ENCODE data around the gene CYP3A4.
"Not testable (repeated sequence)": the region's sequence is repeated elsewhere in the genome, so short reads cannot be mapped to it uniquely, and the experiment has no call there.

CYP3A4 gene

GRCh38 chr7:99784007-99784406, at the start of gene CYP3A4:
Gene CYP3A4, minus strand, starts transcription at chr7:99784184. Its CDS starts 103 bp downstream, at chr7:99784081.
- no peak for DNase-seq

GRCh38 chr7:99833289-99833877, 49.4 kb upstream of the CYP3A4 start:
- no peak for DNase-seq

- no peak for DNase-seq
These were observed 47.6 kb upstream of the CYP3A4 start for GRCh38 chr7:99831595-99831994.

DNA sequence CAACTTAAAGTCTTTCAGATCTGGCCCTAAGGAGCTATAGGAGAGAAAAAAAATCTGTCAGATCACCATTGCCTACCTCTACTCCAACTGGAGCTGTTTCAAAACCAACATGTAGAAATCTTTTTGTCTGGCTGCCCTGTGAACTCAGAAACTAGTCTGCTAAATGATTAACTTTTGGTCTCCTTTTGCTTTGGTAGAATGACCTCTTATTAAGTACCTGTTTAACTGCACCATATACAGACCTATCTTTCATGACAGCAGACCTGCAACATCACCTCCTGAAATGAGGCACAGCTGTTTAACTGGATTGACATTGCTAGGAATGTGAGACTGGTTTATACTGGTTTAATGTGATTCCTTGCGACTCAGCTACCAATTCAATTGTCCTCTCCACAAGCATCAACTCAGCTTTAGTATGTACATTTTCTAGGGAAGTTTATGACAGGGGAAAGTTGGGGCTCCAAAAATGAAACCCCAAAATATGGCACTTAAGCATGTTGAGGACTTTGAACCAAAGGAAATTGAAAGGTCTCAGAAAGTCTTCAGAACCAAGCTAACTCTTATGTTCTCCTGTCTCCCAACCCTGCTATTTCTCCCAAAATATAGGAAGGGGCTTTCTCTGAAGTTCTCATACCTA, 45.7 kb upstream of the CYP3A4 start:
- DNase-seq = no peak

GRCh38 chr7:99828811-99829210, 44.8 kb upstream of the CYP3A4 start:
- DNase-seq = no peak

- no peak for DNase-seq
These were observed 43.2 kb upstream of the CYP3A4 start for GRCh38 chr7:99827040-99827778.

GRCh38 chr7:99825873-99826272, 41.9 kb upstream of the CYP3A4 start:
- no peak for DNase-seq

DNA sequence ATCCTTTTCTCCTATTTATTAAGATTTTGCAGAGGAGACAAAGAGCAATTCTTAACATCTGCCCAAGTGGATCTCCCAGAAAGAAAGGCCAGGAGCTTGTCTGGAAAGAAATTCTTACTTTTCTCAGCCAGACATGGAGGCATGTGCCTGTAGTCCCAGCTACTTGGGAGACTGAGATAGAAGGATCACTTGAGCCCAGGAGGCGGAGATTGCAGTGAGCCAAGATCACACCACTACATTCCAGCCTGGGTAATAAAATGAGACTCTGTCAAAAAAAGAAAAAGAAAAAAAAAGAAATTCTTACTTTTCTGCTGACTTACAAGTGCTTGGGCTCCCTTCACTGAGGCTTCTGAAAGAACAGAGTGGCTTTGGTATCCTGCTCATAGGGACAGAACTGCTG, 41.5 kb upstream of the CYP3A4 start:
- no peak for DNase-seq

- DNase-seq = no peak
These were observed 40.1 kb upstream of the CYP3A4 start for GRCh38 chr7:99824091-99824490.

- DNase-seq = no peak
These were observed 39.0 kb upstream of the CYP3A4 start for GRCh38 chr7:99822731-99823718.

DNA sequence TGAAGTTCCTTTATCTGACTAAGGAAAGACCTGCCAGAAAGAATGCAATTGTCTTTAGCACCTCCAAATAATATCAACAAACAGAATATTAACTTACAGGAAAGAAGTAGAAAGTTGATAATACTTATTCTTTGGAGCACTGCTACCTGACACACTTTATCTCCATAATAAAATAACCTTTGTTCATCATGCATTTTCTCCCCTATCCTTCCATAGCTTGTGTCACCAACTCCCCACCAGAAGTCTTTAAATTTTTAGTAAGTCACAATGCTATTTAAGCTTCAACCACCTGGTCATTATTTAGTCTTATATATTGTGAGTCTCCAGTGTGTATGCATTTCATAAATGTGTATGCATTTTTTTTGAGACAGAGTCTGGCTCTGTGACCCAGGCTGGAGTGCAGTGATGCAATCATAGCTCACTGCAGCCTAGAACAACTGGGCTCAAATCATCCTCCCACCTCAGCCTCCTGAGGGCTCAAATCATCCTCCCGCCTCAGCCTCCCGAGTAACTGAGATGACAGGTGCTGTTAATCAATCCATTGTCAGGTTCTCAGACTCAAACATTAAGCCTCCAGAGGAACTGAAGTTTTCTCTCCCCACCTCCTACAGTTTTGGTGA, 36.5 kb upstream of the CYP3A4 start:
- no peak for DNase-seq

GRCh38 chr7:99808766-99809165, 24.8 kb upstream of the CYP3A4 start:
- no peak for DNase-seq

DNA sequence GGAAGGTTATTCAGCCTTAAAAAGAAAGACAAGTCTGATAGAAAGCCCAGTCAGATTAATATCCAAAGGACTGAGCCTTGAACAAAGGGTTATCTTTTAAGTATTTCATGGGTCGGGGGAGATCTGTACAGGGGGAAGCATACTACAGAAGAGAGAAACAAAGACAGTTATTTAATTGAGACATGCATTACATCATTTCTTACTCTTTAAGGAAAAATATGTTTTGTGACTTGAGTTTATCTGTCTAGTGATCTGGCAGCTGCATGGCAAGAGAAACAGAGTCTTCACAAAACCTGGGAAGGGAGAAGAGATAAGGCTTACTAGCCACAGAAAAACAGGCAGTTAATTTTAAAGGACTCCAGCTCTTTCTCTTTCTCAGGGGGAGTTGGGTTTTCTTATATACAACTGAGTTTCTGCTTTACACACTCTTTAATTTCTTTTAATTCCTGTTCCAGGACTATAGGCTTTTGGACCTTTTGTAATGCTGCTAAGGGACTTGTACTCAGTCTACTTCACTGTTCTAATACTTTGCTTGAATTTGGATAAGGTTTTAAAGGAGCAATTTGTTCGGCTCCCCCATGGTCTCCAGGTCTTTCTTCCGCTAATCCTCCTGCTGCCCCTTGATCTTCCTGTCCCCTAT, 23.0 kb upstream of the CYP3A4 start:
- DNase-seq = no peak

DNA sequence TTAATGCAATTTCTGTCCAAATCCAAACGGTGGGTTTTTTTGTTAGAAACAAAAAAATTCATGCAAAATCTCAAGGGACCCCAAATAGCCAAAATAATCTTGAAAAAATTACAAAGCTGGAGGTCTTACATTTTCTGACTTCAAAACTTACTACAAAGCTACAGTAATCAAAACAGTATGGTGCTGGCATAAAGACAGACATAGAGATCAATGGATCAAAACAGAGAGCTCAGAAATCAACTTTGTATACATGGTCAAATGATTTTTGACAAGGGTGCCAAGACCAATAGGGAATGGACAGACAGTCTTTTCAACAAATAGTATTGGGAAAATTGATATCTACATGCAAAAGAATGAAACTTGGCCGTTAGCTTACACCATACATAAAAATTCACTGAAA, 21.7 kb upstream of the CYP3A4 start:
- DNase-seq = no peak

DNA sequence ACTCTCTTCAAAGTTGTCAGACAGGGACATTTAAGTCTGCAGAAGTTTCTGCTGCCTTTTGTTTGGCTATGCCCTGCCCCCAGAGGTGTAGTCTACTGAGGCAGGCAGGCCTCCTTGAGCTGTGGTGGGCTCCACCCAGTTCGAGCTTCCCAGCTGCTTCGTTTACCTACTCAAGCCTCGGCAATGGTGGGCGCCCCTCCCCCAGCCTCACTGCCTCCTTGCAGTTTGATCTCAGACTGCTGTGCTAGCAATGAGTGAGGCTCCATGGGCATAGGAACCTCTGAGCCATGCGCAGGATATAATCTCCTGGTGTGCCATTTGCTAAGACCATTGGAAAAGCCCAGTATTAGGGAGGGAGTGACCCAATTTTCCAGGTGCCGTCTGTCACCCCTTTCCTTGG, 19.1 kb upstream of the CYP3A4 start:
- not testable (repeated sequence) for DNase-seq

GRCh38 chr7:99801407-99801806, 17.4 kb upstream of the CYP3A4 start:
- not testable (repeated sequence) for DNase-seq

GRCh38 chr7:99798972-99799371, 15.0 kb upstream of the CYP3A4 start:
- DNase-seq = no peak

- DNase-seq = not testable (repeated sequence)
These were observed 11.9 kb upstream of the CYP3A4 start for GRCh38 chr7:99795864-99796263.

DNA sequence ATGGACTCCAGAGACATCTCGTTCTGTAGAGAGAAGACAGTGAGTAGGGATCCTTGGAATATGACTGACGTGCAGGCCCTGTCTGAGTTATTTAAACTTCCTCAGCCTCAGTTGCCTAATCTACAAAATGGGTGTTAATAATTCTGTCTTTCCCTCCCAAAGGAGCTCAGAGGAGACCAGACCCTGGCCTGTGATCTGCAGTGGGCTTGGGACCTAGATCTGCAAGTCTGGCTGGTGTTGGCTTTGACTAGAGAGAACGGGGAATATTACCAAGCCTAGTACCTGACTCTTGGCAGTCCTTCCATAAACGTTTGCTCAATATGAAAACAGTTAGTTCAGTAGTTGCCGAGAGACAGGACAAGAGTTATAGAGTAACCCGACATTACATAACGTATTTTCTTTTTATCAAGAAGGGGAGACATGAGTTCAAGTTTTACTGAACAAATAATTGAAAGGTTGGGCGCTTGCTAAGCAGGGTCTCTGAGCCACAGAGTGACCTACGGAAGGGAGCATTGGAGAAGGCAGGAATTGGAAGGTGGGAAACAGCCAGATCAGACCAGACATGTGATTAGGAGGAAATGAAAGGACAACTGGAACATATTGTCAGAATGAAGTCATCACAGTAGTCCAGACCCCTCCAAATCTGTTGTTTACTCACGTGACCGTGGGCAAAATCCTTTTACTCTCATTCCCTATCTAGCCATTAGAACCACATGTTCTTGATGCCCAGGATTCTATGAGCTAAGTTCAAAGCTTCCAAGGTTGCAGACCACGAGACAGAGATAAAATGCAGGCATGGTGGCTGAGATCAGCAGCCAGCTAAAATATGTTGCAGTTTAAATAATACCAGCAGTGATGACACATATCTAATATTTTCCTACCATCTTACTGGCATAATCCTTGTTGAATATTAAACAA, 10.9 kb upstream of the CYP3A4 start:
- DNase-seq = no peak

GRCh38 chr7:99793443-99793842, 9.5 kb upstream of the CYP3A4 start:
- DNase-seq = no peak

DNA sequence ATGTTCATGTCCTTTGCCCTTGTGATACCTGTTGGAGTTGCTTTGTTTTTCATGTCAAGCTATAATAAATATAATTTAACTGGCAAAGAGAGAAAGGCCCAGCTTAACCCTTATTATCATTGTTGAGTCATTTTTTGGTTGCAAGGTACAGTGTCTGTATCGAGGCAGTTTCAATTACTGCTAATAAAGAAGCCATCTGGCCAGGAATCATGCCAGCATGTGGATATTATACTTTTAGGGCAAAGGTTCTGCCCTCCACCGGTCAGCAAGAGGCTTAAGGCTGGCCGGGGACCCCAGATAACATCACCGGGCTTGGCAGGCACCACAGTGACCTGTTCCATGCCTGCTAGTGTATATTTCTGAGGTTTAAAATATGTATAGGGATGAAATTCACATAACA, 9.0 kb upstream of the CYP3A4 start:
- no peak for DNase-seq
